NCI-H128 (cell line): ENCODE results near the gene TMPRSS9.

Experiments used
- DNase-seq: peaks from one replicate; lab custom pipeline; 2025; ENCODE audit not compliant: unreplicated experiment; lab: John Stamatoyannopoulos, UW

TMPRSS9 gene

GRCh38 chr19:2329149-2329478 lies 31.0 kb upstream of the TMPRSS9 start:
- no peak for DNase-seq

GRCh38 chr19:2329501-2329916 lies 30.6 kb upstream of the TMPRSS9 start:
- no peak for DNase-seq

- no peak for DNase-seq
Observed at GRCh38 chr19:2330255-2330631, 29.8 kb upstream of the TMPRSS9 start.

- peak; percentile 38 for DNase-seq
Observed at GRCh38 chr19:2330632-2331284, 29.3 kb upstream of the TMPRSS9 start.

GRCh38 chr19:2331601-2332246 lies 28.3 kb upstream of the TMPRSS9 start:
- DNase-seq, result no peak

GRCh38 chr19:2332341-2333026 lies 27.6 kb upstream of the TMPRSS9 start:
- DNase-seq, result peak; percentile 23

GRCh38 chr19:2333027-2333806 lies 26.8 kb upstream of the TMPRSS9 start:
- peak; percentile 37 for DNase-seq

- no peak for DNase-seq
Observed at GRCh38 chr19:2333807-2334211, 26.3 kb upstream of the TMPRSS9 start.

GRCh38 chr19:2334426-2334825 lies 25.6 kb upstream of the TMPRSS9 start:
- no peak for DNase-seq

GRCh38 chr19:2334986-2335846 lies 24.8 kb upstream of the TMPRSS9 start:
- DNase-seq, result no peak

- no peak for DNase-seq
Observed at GRCh38 chr19:2335848-2336247, 24.2 kb upstream of the TMPRSS9 start.

- DNase-seq, result no peak
Observed at GRCh38 chr19:2336528-2337328, 23.3 kb upstream of the TMPRSS9 start.

GRCh38 chr19:2337329-2337707 lies 22.7 kb upstream of the TMPRSS9 start:
- no peak for DNase-seq

GRCh38 chr19:2338055-2338615 lies 21.9 kb upstream of the TMPRSS9 start:
- no peak for DNase-seq

- no peak for DNase-seq
Observed at GRCh38 chr19:2338751-2339643, 21.1 kb upstream of the TMPRSS9 start.

GRCh38 chr19:2339644-2340310 lies 20.3 kb upstream of the TMPRSS9 start:
- no peak for DNase-seq

GRCh38 chr19:2340496-2341243 lies 19.4 kb upstream of the TMPRSS9 start:
- no peak for DNase-seq
